ENCODE data around the gene TM9SF1. TPM values are rescaled to one million over a fixed set of nuclear protein-coding genes. Genes with fewer than 3 reads are reported as not detected.
"Not testable (repeated sequence)": the region's sequence is repeated elsewhere in the genome, so short reads cannot be mapped to it uniquely, and the experiment has no call there.

TM9SF1 gene
- polyA plus RNA-seq, 1 donor from 2014 or later = 25.1 TPM

- H3K27me3 Mint-ChIP-seq = no peaks in the 10 kb centered on the region
- no peaks in the 10 kb centered on the region for H3K9me3 Mint-ChIP-seq
- peak within 1 kb of the TSS; percentile 89 to 100 (median 99) for H3K27ac Mint-ChIP-seq
- H3K4me3 Mint-ChIP-seq = peak within 1 kb of the TSS; percentile 88 to 99 (median 98)
- H3K4me1 Mint-ChIP-seq = peaks cover 20 to 35% (median 34%) of the 10 kb centered on the region in 3 donors
- H3K36me3 Mint-ChIP-seq = no peaks in the 10 kb centered on the region
Measured at GRCh38 chr14:24212924-24213865, 18.0 kb upstream of the TM9SF1 start, which contains the start of gene CHMP4A. Gene CHMP4A (minus strand): TSS chr14:24213488. CDS start chr14:24213439, 49 bp downstream.

DNA sequence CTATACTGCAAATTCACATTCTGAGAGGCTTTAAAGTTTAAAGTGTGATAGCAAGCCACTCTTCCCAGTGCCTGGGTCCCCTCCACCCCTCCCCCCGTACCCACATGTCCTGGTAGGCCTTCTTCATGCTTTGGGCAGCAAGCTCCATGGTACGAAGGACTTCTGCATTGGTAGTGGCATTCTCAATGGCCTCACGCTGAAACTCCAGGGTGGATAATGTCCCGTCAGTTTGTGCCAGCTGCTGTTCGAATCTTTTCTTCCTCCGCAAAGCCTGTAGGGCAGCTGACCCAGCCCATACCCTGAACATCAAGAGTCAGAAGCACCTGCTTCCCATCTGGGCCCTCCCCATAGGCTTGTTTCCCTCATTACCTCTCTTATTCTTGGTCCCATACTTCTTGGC, 16.1 kb upstream of the TM9SF1 start:
- H3K4me1 Mint-ChIP-seq = peaks cover 28 to 39% (median 39%) of the 10 kb centered on the region in 3 donors
- peaks cover 2% of the 10 kb centered on the region for H3K36me3 Mint-ChIP-seq

DNA sequence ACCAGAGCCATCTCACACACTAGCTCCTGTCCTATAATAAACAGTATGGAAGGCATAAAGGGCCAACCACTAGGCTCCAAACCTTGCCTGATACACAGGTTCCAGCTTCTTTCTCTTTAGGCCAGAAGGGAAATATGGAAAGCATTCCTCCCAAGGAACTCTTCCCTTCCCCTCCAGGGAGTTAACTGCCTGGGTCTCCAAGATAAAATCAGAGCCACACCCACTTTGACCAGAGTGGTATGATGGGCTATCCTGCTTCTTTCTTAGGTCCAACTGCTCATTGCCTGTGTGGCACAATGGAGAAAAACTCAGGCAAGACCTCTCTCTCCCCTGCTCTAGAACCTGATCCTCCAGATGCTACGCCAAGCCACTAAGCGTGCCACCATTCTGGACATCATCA, 12.4 kb upstream of the TM9SF1 start:
- Mint-ChIP-seq H3K27me3 (no peaks in the 10 kb centered on the region), H3K36me3 (peaks cover 5% of the 10 kb centered on the region), H3K27ac (peak overlapping the region in 2 of 3 donors; percentile 42 to 86), H3K9me3 (peaks cover 0 to 5% (median 0%) of the 10 kb centered on the region in 3 donors), H3K4me1 (peaks cover 17 to 30% (median 27%) of the 10 kb centered on the region in 3 donors), H3K4me3 (no peak overlapping the region)

More for the DNA sequence above, 16.1 kb upstream of the TM9SF1 start:
- H3K27ac Mint-ChIP-seq = peak overlapping the region in 1 of 3 donors; percentile 89
- peak overlapping the region in 2 of 4 donors; percentile 88 to 99 for H3K4me3 Mint-ChIP-seq
- no peaks in the 10 kb centered on the region for H3K9me3 Mint-ChIP-seq
- H3K27me3 Mint-ChIP-seq = no peaks in the 10 kb centered on the region

GRCh38 chr14:24207104-24207551, 11.9 kb upstream of the TM9SF1 start:
- peak overlapping the region; percentile 42 to 86 (median 60) for H3K27ac Mint-ChIP-seq
- peaks cover 7% of the 10 kb centered on the region for H3K36me3 Mint-ChIP-seq
- no peak overlapping the region for H3K4me3 Mint-ChIP-seq
- H3K4me1 Mint-ChIP-seq = peaks cover 13 to 30% (median 27%) of the 10 kb centered on the region in 3 donors
- H3K27me3 Mint-ChIP-seq = no peaks in the 10 kb centered on the region
- peaks cover 0 to 5% (median 0%) of the 10 kb centered on the region in 3 donors for H3K9me3 Mint-ChIP-seq

GRCh38 chr14:24206260-24207103, 11.2 kb upstream of the TM9SF1 start:
- Mint-ChIP-seq H3K36me3 (peaks cover 8% of the 10 kb centered on the region), H3K4me3 (peak overlapping the region in 1 of 4 donors; percentile 35)

GRCh38 chr14:24204163-24205146, 9.2 kb upstream of the TM9SF1 start:
- no peaks in the 10 kb centered on the region for H3K27me3 Mint-ChIP-seq
- peaks cover 0 to 5% (median 2%) of the 10 kb centered on the region in 3 donors for H3K9me3 Mint-ChIP-seq
- peak overlapping the region in 1 of 3 donors; percentile 11 for H3K27ac Mint-ChIP-seq
- peaks cover 6 to 25% (median 16%) of the 10 kb centered on the region in 3 donors for H3K4me1 Mint-ChIP-seq
- peak overlapping the region in 1 of 4 donors; percentile 69 for H3K4me3 Mint-ChIP-seq
- H3K36me3 Mint-ChIP-seq = peaks cover 8% of the 10 kb centered on the region

More at GRCh38 chr14:24206260-24207103, 11.2 kb upstream of the TM9SF1 start:
- Mint-ChIP-seq H3K27ac (peak overlapping the region in 2 of 3 donors; percentile 42 to 60), H3K4me1 (peaks cover 8 to 26% (median 24%) of the 10 kb centered on the region in 3 donors), H3K27me3 (no peaks in the 10 kb centered on the region), H3K9me3 (peaks cover 0 to 5% (median 2%) of the 10 kb centered on the region in 3 donors)

DNA sequence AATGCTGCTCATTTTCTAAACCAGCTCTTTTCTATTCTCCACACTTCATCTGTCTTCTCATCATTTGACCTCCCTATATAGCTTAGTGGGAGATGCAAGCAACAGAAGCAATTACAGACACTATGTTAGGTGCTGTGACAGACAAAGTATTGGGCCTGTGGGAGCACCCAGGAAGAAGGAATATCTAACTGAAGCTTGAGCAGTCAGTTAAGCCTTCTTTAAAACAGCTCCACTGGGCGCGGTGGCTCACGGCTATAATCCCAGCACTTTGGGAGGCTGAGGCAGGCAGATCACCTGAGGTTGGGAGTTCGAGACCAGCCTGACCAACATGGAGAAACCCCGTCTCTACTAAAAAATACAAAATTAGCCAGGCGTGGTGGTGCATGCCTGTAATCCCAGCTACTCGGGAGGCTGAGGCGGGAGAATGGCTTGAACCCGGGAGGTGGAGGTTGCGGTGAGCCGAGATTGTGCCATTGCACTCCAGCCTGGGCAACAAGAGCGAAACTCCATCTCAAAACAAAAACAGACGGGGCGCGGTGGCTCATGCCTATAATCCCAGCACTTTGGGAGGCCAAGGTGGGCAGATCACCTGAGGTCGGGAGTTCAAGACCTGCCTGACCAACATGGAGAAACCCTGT, 8.1 kb upstream of the TM9SF1 start:
- H3K27me3 Mint-ChIP-seq, H3K9me3 Mint-ChIP-seq, H3K36me3 Mint-ChIP-seq, H3K27ac Mint-ChIP-seq: not testable (repeated sequence)
- H3K4me3 Mint-ChIP-seq = peak overlapping the region in 1 of 4 donors; percentile 49
- peaks cover 13 to 34% (median 26%) of the 10 kb centered on the region in 3 donors for H3K4me1 Mint-ChIP-seq

- Mint-ChIP-seq H3K4me3 (peak overlapping the region in 1 of 4 donors; percentile 49), H3K4me1 (peaks cover 14 to 34% (median 26%) of the 10 kb centered on the region in 3 donors)
- H3K9me3 Mint-ChIP-seq, H3K36me3 Mint-ChIP-seq, H3K27ac Mint-ChIP-seq, H3K27me3 Mint-ChIP-seq: not testable (repeated sequence)
Measured at GRCh38 chr14:24202538-24202937, 7.3 kb upstream of the TM9SF1 start.

DNA sequence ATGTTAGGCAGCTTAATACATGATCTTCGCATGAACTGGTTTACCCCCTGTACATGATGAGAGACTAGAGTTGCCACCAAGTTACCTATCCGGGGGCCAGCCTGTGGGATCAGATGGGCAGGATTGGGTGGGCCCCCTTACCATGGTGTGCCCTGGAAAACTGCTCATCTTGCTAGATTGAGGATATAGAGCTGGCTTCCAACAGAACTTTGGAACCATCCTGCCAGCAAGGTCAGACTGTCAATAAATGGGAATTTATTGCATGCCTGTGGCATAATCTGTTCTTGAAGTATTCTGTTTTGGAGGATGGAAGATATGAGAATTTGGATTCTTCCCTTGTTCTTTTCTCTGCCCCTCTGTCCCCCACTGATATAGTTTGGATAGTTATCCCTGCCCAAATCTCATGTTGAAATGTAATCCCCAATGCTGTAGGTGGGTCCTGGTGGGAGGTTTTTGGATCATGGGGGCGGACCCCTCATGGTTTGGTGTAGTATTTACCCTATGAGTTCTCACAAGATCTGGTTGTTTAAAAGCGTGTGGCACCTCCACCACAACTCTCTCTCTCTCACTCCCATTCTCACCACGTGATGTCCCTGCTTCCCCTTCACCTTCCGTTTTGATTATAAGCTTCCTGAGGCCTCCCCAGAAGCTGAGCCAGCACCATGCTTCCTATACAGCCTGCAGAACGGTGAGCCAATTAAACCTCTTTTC, 3.7 kb upstream of the TM9SF1 start:
- Mint-ChIP-seq H3K27ac (peak overlapping the region; percentile 63 to 84 (median 63)), H3K9me3 (peaks cover 0 to 5% (median 2%) of the 10 kb centered on the region in 3 donors), H3K27me3 (no peaks in the 10 kb centered on the region), H3K4me1 (peaks cover 27 to 30% (median 28%) of the 10 kb centered on the region in 3 donors), H3K4me3 (peak overlapping the region in 2 of 4 donors; percentile 20 to 97), H3K36me3 (peaks cover 2% of the 10 kb centered on the region)

DNA sequence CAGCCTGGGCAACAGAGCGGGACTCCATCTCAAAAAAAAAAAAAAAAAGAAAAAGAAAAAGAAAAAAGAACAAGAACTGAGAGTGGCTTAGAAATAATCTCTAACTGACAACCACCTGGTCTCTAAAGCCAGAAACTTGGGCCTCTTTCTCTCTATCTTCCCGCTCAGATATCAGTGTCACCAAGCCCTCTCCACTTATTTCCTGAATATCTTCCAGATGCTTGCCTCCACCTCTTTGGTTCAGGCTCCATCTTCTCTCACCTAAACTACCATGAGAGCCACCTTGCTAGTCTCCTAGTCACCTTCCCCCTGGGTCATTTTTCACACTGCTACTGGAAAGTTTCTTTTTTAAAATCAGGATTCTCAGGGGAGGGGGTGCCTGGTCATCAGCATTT, 1.8 kb upstream of the TM9SF1 start:
- peaks cover under 1% of the 10 kb centered on the region for H3K36me3 Mint-ChIP-seq
- peak overlapping the region; percentile 94 to 99 (median 99) for H3K27ac Mint-ChIP-seq
- H3K27me3 Mint-ChIP-seq = no peaks in the 10 kb centered on the region
- peak overlapping the region in 3 of 4 donors; percentile 93 to 97 (median 97) for H3K4me3 Mint-ChIP-seq
- peaks cover 0 to 1% (median 0%) of the 10 kb centered on the region in 3 donors for H3K9me3 Mint-ChIP-seq
- H3K4me1 Mint-ChIP-seq = peaks cover 30 to 31% (median 31%) of the 10 kb centered on the region in 3 donors

DNA sequence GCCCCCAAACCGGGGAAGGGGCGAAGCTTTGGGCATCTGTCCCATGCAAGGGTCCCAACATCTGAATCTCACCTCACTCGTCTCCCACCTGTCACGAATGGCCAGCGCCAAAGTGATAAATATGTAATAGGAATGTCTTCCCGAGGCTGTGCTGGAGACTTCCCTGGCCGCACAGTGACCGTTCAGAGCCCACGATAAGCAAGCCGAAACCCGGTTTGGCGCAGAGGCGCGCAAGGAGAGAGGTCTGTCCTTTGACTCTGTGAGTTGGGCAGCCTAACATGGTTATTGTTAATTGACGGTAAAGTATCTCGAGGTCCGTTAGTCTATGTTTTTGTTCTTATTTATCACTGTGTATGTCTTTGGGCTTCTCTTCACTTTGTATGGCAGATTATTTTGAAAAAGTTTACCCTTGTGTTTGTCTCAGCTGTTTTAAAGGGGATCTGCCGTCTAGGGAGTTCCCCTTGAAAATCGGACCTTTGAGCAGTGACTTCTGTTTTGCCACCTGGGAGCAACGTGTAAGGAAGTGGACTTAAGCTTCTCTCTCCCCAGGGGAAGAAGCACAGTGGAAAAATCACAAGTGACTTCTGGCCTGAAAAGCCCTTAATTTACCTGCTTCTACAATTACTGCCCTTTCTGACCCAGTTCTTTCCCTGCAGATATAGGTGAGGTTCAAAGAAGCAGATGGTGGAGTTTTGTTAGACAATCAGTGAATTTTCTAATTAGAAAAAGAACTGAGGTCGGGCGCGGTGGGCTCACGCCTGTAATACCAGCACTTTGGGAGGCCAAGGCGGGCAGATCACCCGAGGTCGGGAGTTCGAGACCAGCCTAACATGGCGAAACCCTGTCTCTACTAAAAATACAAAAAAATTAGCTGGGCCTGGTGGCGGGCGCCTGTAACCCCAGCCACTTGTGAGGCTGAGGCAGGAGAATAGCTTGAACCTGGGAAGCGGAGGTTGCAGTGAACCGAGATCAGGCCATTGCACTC, 1.1 kb upstream of the TM9SF1 start:
- Mint-ChIP-seq H3K27ac (peak overlapping the region; percentile 99), H3K4me1 (peaks cover 30 to 31% (median 31%) of the 10 kb centered on the region in 3 donors), H3K4me3 (peak overlapping the region; percentile 93 to 97 (median 96)), H3K27me3 (no peaks in the 10 kb centered on the region), H3K9me3 (no peaks in the 10 kb centered on the region), H3K36me3 (no peaks in the 10 kb centered on the region)

DNA sequence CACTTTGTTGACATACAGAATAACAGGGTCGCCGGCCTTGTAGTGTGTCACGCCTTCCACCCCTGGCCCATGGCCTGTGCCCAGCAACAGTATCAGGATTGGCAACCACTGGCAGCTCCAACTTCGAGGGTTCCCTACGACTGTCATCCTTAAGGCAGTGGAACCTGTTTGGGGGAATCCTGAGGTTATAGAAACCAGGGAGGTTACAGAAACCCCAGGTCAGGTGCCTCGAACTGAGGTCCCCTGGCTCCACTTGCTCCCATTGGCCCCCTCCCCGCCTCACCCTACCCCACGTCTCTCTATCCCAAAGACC, 412 bp downstream of the TM9SF1 start:
- Mint-ChIP-seq H3K9me3 (no peaks in the 10 kb centered on the region), H3K27ac (peak overlapping the region; percentile 99), H3K4me3 (peak overlapping the region; percentile 93 to 97 (median 96)), H3K4me1 (peaks cover 30 to 32% (median 31%) of the 10 kb centered on the region in 3 donors), H3K36me3 (no peaks in the 10 kb centered on the region), H3K27me3 (no peaks in the 10 kb centered on the region)

Measured in IgD-negative memory B cell (primary cell).